ENCODE data around the gene STRADA.
A peak's percentile ranks its signal among the peaks of the same experiment; 100 is the strongest.

STRADA gene

DNA sequence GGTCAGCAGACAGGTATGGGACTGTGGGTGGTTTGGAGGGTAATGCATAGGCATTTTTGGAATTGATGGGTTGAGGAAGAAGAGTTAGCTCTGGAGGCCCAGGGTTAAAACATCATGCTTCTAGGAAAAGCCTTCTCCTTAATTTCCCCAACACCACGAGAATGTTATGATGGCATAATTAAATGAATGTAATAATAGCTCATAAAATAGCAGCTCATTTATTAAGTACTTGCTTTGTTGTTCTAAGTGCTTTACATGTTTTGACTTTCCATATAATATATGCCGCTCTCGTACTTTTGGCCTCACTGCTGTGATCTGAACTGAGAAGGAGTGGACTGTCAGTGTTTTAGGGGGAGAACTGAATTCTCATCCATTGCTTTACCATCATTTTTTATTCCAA lies 56.0 kb downstream of the STRADA start:
- no peak for TF ChIP-seq CTCF (IDR thresholded peaks at IDR 0.05; ENCODE audit: low read depth, low read length)
- no peak overlapping the region for H3K4me3 ChIP-seq (replicated peaks in 1 of 2; ENCODE audit: low read depth in 2 of 2, low read length in 2 of 2)
- no peak for DNase-seq (ENCODE audit: low read depth in 2 of 2)

DNA sequence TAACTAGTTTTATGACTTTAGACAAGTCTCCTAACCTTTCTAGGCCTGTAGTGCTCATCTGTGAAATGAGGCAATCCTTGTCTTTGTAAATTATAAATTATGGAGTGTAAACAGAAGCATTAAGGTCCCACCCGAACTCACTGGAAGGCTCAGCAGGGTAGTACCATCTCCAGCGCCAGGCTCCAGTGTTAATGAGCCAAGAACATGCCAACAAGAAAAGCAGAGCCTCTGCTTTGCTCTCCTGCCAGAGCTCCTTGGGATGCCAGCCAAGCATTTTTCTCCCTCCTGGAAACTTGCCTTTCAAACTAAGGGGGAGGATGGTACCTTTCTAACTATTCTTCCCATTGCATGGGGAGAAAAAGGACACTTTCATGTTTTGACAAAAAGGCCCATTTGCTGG lies 56.6 kb downstream of the STRADA start:
- peak in 1 of 2 donors; percentile 54 for DNase-seq (ENCODE audit: low read depth in 2 of 2)
- TF ChIP-seq CTCF (IDR thresholded peaks at IDR 0.05; ENCODE audit: low read depth, low read length), result no peak
- H3K4me3 ChIP-seq (replicated peaks in 1 of 2; ENCODE audit: low read depth in 2 of 2, low read length in 2 of 2), result no peak overlapping the region

- H3K4me3 ChIP-seq (replicated peaks in 1 of 2; ENCODE audit: low read depth in 2 of 2, low read length in 2 of 2), result no peak overlapping the region
- DNase-seq (ENCODE audit: low read depth in 2 of 2), result no peak
- no peak for TF ChIP-seq CTCF (IDR thresholded peaks at IDR 0.05; ENCODE audit: low read depth, low read length)
Measured at GRCh38 chr17:63682981-63683380, 58.6 kb downstream of the STRADA start.

GRCh38 chr17:63682441-63682840 lies 59.2 kb downstream of the STRADA start:
- TF ChIP-seq CTCF (IDR thresholded peaks at IDR 0.05; ENCODE audit: low read depth, low read length), result no peak
- no peak for DNase-seq (ENCODE audit: low read depth in 2 of 2)
- H3K4me3 ChIP-seq (replicated peaks in 1 of 2; ENCODE audit: low read depth in 2 of 2, low read length in 2 of 2), result no peak overlapping the region

GRCh38 chr17:63681530-63681929 lies 60.1 kb downstream of the STRADA start:
- H3K4me3 ChIP-seq (replicated peaks in 1 of 2; ENCODE audit: low read depth in 2 of 2, low read length in 2 of 2), result no peak overlapping the region
- TF ChIP-seq CTCF (IDR thresholded peaks at IDR 0.05; ENCODE audit: low read depth, low read length), result no peak
- no peak for DNase-seq (ENCODE audit: low read depth in 2 of 2)

DNA sequence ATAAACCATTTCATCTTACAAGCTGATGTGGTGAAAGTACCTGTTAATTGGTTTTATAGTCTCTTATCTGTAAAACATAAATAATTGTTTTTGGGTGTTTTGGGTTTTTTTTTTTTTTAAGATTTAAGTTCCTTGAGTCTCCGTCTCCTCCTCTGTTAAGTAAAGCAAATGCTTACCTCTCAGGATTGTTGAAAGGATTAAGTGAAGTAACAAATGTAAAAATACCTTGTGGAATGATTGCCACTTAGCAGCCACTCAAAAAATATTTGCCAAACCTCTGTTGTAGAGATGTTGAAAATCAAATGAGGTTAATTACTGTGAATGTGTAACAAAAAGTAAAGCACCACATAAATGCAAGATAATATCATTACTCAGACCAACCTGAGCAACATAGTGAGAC lies 60.9 kb downstream of the STRADA start:
- no peak for TF ChIP-seq CTCF (IDR thresholded peaks at IDR 0.05; ENCODE audit: low read depth, low read length)
- no peak overlapping the region for H3K4me3 ChIP-seq (replicated peaks in 1 of 2; ENCODE audit: low read depth in 2 of 2, low read length in 2 of 2)
- DNase-seq (ENCODE audit: low read depth in 2 of 2), result no peak

DNA sequence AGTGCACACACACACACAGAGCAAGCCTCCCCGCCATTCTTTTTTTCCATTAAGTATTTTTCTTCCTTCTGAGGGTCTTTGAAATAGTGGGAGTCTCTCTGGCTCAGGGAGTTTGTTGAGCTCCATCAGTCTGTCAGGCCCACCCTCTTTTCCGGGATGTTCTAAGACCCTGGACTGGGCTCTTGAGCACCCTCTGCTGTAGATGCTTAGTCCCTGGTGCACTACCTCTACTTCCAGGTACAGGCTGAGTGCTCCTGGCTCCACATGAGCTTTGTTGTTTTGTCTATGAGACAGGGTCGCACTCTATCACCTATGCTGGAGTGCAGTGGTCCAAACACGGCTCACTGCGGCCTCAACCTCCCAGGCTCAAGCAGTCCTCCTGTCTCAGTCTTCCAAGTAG lies 62.4 kb downstream of the STRADA start:
- TF ChIP-seq CTCF (IDR thresholded peaks at IDR 0.05; ENCODE audit: low read depth, low read length), result no peak
- DNase-seq (ENCODE audit: low read depth in 2 of 2), result no peak
- H3K4me3 ChIP-seq (replicated peaks in 1 of 2; ENCODE audit: low read depth in 2 of 2, low read length in 2 of 2), result no peak overlapping the region

All from cardiac fibroblast (primary cell).